Hepatocyte (in vitro differentiated cells): ENCODE results near the gene WDR74.

ENCODE experiments used
- CTCF ChIP-seq: fragments of 200-600 bp; sonication (generic); IDR thresholded peaks from 2 replicates; pipeline ENCODE4 v1.5.1; 2016; ENCODE audit warnings: antibody characterized with exemption, mild to moderate bottlenecking; ENCODE audit not compliant: poor library complexity
- EZH2phosphoT487 ChIP-seq: fragments of 200-600 bp; sonication (generic); IDR thresholded peaks from one replicate; pipeline ENCODE4 v1.6.1; 2018; ENCODE audit warnings: antibody characterized with exemption, mild to moderate bottlenecking, low read depth, moderate library complexity; ENCODE audit not compliant: unreplicated experiment, severe bottlenecking

GRCh38 chr11:62810748-62811147 is 28.6 kb downstream of the WDR74 start:
- TF ChIP-seq CTCF (no peak), EZH2phosphoT487 (no peak)
